Motor neuron (in vitro differentiated cells): ENCODE data around the gene ZBTB24. TPM values are rescaled to one million over a fixed set of nuclear protein-coding genes. Genes with fewer than 3 reads are reported as not detected.
A peak's percentile ranks its signal among the peaks of the same experiment; 100 is the strongest.
"Not testable (repeated sequence)": the region's sequence is repeated elsewhere in the genome, so short reads cannot be mapped to it uniquely, and the experiment has no call there.

Source experiments
- ATAC-seq, 8 experiments: fragments of 200-7000 bp; cut with Tn5 transposase; replicated peaks in 6 of 8; 2 replicates each; pipeline ENCODE4 v1.8.0; 2021; ENCODE audit warnings: mild to moderate bottlenecking in 8 of 8, moderate library complexity in 8 of 8
- H3K27ac ChIP-seq, 2 donors: fragments of 250-450 bp; sonication (Bioruptor Pico); 2 replicates each; pipeline ENCODE4 v1.9.0; 2021; ENCODE audit warnings: antibody characterized with exemption in 2 of 2, mild to moderate bottlenecking in 2 of 2, moderate library complexity in 1 of 2
- H3K4me1 ChIP-seq, 2 donors: fragments of 250-450 bp; sonication (Bioruptor Pico); replicated peaks in 1 of 2; 2 replicates each; pipeline ENCODE4 v1.6.1; 2021; ENCODE audit warnings: antibody characterized with exemption in 2 of 2, mild to moderate bottlenecking in 2 of 2, moderate library complexity in 1 of 2
- H3K4me3 ChIP-seq, 5 donors: fragments of 250-450 bp; sonication (Bioruptor Pico); 2 replicates each; pipeline ENCODE4 v1.9.0; 2021; ENCODE audit warnings: antibody characterized with exemption in 5 of 5, mild to moderate bottlenecking in 5 of 5, moderate library complexity in 4 of 5
- WGBS, 10 experiments: fragments of 450-650 bp; shearing (Covaris generic); methylation state at CpG; one replicate each; pipeline ENCODE4 v1.0.0; 2022; 5-methylcytosine and 5-hydroxymethylcytosine counted together
- in situ Hi-C, 9 experiments: fragments of 400-800 bp; cut with MboI; loops; one replicate each; pipeline ENCODE4 v1.15.0; 2021; ENCODE audit warnings: low sequenced_read_pairs in 9 of 9, low pct_unique_long_range_greater_than_20kb in 2 of 9; ENCODE audit not compliant: unreplicated experiment in 9 of 9
- total RNA-seq, 8 experiments: library from RNA; unstranded; fragments of 300-600 nt; gene quantifications; 2 replicates each; pipeline versions ENCODE4 v1.2.3 to v1.2.4, GENCODE V29; 2022

Gene ZBTB24
- total RNA-seq, 8 experiments from 2014 or later, result 5.1 to 17.4 (median 7.9) TPM

DNA sequence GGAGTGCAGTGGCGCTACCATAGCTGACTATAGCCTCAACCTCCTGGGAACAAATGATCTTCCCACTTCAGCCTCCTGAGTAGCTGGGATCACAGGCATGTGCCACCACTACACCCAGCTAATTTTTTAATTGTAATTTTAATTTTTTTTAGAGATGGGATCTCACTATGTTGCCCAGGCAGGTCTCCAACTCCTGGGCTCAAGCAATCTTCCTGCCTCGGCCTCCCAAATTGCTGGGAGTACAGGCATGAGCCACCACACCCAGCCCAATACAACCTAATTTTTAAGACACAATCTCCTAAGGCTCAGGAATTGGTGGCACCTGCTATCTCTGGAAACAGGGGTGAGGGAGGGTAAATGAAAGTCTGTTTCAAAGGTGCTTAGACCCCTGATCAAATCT lies 5.8 kb downstream of the ZBTB24 start:
- no peak overlapping the region for H3K4me3 ChIP-seq
- in situ Hi-C loops, result no loop called here
- ATAC-seq, result no peak
- peaks cover 28 to 44% of the 10 kb centered on the region in 2 donors for H3K4me1 ChIP-seq
- WGBS, 10 experiments, result 56 to 100% (median 100%) methylated on average over 1 of the region's 2 CpGs; no CpG with 5 or more reads in 7 of the 10 experiments
- H3K27ac ChIP-seq, result no peak overlapping the region

DNA sequence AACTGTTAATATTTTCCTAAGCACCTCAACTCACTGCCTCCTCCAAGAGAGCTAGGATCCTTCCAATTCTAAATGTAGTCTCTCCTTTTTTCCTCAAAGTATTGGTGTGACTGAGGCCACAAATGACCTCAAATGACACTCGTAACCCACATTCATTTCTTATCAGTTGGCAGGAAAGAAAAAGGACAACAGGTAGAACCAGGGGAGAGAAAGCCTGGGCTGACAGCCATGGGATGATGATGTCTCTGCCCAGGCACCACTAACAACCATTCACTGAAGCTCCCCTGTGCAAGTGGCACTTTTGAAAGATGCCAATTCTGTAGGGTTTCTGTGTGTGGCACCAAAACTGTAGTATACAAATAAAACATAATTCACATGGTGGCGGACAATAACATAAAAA lies 7.4 kb downstream of the ZBTB24 start:
- in situ Hi-C loops, result no loop called here
- WGBS, 10 experiments, result 86 to 100% (median 100%) methylated on average over 1 to 2 of the region's 2 CpGs; no CpG with 5 or more reads in 2 of the 10 experiments

DNA sequence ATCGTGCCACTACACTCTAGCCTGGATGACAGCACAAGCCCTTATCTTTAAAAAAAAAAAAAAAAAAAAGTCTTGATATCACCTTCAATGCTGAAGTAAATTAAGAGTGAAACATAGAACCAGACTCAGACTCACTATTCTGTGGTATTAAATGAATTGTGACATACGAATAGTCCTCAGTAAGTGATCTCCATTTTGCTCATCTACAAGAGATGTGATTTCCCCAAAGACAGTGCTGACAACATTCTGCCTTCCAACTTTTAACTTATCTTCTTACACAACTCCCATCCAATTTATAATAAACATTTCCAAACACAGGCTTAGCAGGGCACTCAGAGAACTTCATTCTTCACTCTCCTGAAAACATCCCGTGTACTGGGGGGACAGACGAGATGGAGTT lies 8.0 kb downstream of the ZBTB24 start:
- peaks cover 14 to 23% of the 10 kb centered on the region in 2 donors for H3K4me1 ChIP-seq
- no peak overlapping the region for H3K27ac ChIP-seq
- in situ Hi-C loops, result no loop called here
- no peak overlapping the region for H3K4me3 ChIP-seq
- 80 to 100% (median 89%) methylated on average over 2 to 4 of the region's 4 CpGs; no CpG with 5 or more reads in 4 of the 10 experiments for WGBS, 10 experiments
- ATAC-seq, result no peak

More for the DNA sequence above, 7.4 kb downstream of the ZBTB24 start:
- ATAC-seq, result no peak
- no peak overlapping the region for H3K4me3 ChIP-seq
- H3K27ac ChIP-seq, result no peak overlapping the region
- peaks cover 19 to 30% of the 10 kb centered on the region in 2 donors for H3K4me1 ChIP-seq

DNA sequence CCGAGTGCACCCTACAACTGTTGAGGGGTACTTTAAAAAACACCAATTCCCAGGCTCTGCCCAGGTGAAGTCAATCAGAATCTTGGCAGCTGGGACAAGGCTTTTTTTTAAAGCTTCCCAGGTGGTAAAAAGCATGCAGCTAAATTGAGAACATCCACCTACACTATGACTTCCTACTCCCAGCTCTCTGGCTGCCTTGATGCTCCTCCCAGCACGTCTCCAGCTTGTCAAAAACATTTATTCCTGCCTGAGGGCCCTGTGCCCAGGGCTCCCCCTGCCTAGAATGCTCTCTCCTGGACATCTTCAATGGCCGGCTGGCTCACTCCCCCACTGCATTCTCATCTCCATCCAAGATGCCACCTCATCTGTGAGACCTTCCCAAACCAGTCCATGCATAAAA lies 9.9 kb downstream of the ZBTB24 start:
- peaks cover 4 to 8% of the 10 kb centered on the region in 2 donors for H3K4me1 ChIP-seq
- WGBS, 10 experiments, result 87 to 89% methylated on average over 1 to 3 of the region's 3 CpGs; no CpG with 5 or more reads in 8 of the 10 experiments
- H3K4me3 ChIP-seq, result no peak overlapping the region
- no peak for ATAC-seq
- in situ Hi-C loops, result no loop called here
- no peak overlapping the region for H3K27ac ChIP-seq

DNA sequence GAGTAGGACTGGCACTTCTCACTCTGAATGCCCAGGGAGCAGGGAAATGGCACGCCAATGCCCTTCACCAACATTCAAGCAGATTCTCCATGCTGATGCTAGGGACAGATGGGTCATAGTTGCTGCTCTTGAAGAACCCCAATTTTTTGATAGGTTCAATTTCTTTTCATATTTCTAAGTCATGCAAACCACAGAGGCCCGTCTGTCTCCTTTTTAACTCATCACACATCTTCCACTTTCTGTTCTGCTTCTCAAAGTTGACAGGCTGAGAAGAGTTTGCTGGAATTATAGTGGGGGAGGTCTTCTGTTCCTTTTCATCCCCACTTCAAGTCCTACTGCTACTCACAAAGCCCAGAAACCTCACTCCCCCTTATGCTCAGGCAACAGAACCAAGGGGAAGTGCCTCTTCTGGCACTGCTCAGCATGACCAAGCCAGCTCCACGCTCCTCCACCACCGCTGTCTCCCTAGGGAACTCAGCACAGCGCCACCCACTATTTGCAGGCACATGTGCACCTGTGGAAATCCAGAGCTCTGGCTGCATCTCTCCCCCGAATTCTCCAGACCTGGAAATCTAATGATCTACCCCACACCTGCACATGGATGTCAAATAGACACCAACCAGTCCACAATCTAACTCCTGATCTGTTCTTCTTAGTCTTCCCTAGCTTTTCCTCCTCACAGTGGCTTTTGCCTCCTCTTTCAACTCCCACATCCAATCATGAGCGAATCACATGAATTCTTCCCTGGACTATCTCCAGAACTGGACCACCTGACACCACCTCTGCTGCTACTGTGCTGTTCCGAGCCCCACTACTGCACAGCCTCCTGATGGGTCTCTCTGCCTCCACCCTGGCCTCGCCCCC lies 10.7 kb downstream of the ZBTB24 start:
- WGBS, 10 experiments, result 83 to 100% (median 96%) methylated on average over 1 to 8 of the region's 9 CpGs; no CpG with 5 or more reads in 2 of the 10 experiments
- Histone ChIP-seq H3K4me1 (peaks cover 0 to under 1% of the 10 kb centered on the region in 2 donors), H3K27ac (no peak overlapping the region), H3K4me3 (no peak overlapping the region)
- in situ Hi-C loops, result no loop called here
- no peak for ATAC-seq

DNA sequence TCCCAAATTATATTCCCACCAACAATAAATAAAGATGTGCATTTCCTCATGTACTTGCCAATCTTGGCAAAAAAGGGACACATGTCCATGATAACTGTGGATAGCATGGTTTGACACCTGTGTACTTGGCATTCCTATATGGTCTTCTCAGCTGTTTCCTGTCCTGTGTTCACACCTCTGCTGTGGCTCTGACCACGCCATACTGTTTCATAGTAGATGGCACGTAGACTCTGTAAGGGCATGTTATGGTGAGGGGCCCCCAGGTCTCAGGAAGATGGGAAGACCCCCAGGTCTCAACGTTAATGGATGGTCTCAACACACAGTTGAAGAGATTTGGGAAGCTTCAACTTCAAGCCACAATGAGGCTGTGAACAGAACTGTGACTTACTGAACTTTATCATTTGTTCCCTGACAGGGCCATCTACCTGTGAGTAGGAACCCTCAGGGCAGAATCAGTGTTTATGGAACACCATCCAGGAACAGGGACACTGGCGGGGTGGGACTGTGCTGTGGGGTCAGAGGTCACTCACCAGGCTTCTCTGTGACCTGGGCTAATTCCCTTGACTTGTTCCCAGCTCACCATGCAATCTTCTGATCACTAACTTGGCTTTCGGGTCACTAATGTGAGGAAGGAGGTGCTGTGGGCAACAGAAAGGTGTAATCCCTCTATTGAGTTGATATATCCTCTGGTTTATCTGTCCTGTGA lies 11.8 kb downstream of the ZBTB24 start:
- in situ Hi-C loops, result no loop called here
- ATAC-seq, result no peak
- Histone ChIP-seq H3K27ac (no peak overlapping the region), H3K4me1 (no peaks in the 10 kb centered on the region), H3K4me3 (no peak overlapping the region)
- 60 to 100% (median 97%) methylated on average over 1 to 3 of the region's 5 CpGs; no CpG with 5 or more reads in 4 of the 10 experiments for WGBS, 10 experiments

DNA sequence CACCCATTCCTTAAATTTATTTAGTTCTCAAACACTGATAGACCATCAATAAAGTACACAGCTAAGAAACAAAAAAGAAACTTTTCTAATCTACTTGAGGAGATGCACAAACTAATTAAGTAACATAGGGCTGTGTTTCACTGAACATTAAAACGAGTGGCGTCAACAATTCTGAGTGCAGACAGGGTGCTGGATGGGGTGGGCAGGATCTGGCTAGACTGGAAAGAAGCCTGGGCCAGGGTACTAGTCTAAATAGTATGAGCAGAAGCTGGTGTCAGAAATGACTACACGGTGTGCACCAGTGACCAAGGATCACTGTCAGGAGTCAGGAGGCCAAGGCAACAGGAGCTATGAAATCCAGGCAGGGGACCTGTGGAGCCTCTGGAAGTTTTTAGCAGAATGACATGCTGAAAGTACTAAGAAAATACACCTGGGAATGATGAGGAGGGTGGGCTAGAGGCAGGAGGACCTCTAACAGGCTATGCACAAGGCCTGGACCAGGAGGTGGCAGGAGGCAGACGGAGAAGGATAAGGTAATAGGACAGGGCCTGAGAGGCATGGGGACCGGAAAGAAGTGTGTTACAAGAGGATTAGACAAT lies 13.3 kb downstream of the ZBTB24 start:
- WGBS, 10 experiments, result 91 to 100% (median 100%) methylated on average over 1 to 4 of the region's 5 CpGs; no CpG with 5 or more reads in 3 of the 10 experiments
- no peak for ATAC-seq
- no peak overlapping the region for H3K27ac ChIP-seq
- in situ Hi-C loops, result no loop called here
- H3K4me3 ChIP-seq, result no peak overlapping the region
- no peaks in the 10 kb centered on the region for H3K4me1 ChIP-seq

DNA sequence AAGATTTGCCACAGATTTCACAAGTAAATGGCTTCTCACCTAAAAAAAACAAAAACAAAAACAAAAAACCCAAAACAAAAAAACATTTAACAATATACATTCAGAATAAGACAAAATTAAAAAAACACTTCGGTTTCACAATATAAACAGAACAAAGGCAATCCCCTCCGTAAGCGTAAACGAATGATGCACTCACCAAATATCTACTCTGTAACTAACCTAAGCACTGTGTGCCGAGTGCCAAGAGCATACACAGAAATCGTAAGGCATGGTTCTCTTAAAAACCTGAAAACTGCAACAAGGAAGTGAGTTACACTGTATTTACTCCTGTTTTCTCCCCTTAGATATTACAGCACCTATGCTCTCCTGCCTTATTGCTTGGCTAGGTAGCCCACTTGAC lies 15.3 kb downstream of the ZBTB24 start:
- Histone ChIP-seq H3K4me1 (no peaks in the 10 kb centered on the region), H3K27ac (no peak overlapping the region), H3K4me3 (no peak overlapping the region)
- in situ Hi-C loops, result no loop called here
- WGBS, 10 experiments, result 82 to 100% (median 96%) methylated on average over 3 to 6 of the region's 6 CpGs
- no peak for ATAC-seq

DNA sequence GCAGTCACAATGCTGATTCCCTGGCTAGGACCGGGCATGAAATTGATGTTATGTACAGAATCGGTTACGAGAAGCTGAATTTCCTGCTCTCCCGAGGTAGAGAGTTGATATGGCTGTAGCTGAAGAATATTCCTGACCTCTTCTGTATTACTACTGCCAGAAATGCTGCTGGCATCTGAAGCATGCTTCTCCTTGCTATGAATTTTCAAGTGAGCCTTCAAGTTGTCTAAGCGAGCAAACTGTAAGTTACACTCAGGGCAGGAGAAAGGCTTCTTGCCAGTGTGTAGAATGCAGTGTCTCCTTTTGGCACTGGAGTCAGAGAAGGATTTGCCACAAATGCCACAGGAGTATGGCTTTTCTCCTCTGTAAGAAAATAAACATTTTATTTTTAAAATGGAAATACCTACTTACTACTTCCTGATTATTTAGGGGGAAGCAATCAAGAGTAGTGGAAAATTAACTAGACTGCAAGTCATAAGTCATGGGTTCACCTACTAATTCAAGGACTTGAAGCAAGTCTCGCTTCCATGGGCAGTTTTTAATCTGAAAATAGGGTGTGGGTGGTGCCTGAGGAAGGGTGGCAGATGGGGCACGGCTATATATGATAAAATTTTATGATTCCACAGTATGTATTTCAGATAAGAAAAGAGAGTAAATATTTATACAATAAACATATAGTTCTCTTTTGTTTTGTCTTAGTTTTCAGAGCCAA lies 16.7 kb downstream of the ZBTB24 start:
- Histone ChIP-seq H3K27ac (peak overlapping the region in 1 of 2 donors; percentile 28), H3K4me3 (no peak overlapping the region), H3K4me1 (no peaks in the 10 kb centered on the region)
- ATAC-seq, result no peak
- 76 to 100% (median 94%) methylated on average over 2 to 7 of the region's 7 CpGs for WGBS, 10 experiments
- in situ Hi-C loops, result no loop called here

DNA sequence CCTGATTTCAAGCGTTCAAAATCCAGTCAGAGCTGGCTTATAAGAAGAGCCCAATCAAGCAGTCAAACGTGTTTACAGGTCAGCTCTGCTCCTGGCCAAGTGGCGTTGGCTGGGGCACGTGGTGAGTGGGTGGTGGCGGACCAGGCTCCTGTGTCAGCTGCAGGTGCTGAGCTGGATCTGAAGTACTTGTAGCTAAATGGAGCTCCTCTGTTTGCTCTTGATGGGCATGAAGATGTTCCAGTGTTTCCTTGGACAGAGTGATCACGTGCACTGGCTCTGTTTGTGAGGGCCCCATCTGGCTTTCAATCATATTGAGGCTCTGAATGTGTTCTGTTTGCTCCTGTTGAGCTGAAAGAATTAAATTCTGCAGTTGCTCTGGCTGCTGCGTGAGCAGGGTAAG lies 17.2 kb downstream of the ZBTB24 start:
- Histone ChIP-seq H3K4me3 (no peak overlapping the region), H3K27ac (no peak overlapping the region), H3K4me1 (no peaks in the 10 kb centered on the region)
- peak in 5 of 8 experiments; percentile 36 to 94 (median 64) for ATAC-seq
- in situ Hi-C loops, result no loop called here
- 77 to 100% (median 83%) methylated on average over 1 to 7 of the region's 7 CpGs; no CpG with 5 or more reads in 1 of the 10 experiments for WGBS, 10 experiments

DNA sequence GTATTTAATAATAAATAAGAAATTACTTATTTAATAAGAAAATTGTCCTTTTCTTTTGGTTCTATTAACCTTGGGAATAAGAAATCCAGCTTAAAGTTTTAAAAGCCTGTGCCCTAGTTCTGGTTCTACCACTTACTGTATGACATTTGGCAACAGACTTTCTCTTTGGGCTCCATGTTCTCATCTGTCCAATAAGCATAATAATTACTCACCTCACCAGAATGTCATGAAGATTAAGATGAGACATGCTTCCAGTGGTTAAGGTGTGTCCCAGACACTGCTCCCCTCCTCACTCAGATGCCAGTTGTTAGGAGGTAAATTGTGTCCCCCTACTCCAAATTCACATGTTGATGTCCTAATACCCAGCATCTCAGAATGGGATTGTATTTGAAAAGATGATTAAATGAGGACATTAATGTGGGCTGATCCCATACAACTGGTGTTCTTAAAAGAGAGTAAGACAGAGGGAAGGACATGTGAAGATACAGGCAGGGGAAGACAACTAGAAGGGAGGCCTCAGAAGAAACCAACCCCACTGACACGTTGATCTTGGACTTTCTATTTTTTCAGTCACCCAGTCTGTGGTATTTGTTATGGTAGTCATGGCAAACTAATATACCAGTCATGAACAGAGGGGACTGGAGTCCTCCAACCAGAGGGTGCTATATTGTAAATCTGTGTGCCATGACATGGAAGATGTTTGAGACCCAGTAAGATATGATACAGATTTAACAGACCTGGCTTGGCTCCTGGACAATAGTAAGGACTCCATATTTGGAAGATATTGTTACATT lies 21.1 kb downstream of the ZBTB24 start:
- H3K4me1 ChIP-seq, result peaks cover 2 to 6% of the 10 kb centered on the region in 2 donors
- in situ Hi-C loops, result no loop called here
- 100% methylated on average over 1 of the region's 1 CpG; no CpG with 5 or more reads in 8 of the 10 experiments for WGBS, 10 experiments
- no peak for ATAC-seq
- H3K27ac ChIP-seq, result no peak overlapping the region
- no peak overlapping the region for H3K4me3 ChIP-seq

DNA sequence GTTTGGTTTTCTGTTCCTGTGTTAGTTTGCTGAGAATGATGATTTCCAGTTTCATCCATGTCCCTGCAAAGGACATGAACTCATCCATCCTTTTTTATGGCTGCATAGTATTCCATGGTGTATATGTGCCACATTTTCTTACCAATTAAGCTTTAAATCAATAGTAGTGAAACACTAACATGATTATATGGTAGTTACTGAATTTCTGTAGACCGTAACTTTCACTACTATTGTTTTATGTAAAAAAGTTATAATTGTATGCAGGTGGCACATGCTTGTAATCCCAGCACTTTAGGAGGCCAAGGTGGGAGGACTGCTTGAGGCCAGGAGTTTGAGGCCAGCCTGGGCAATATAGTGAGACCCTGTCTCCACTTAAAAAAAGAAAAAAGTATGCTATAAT lies 21.8 kb downstream of the ZBTB24 start:
- H3K27ac ChIP-seq, H3K4me3 ChIP-seq, in situ Hi-C loops, ATAC-seq: not testable (repeated sequence)
- 86 to 100% (median 100%) methylated on average over 1 of the region's 1 CpG; no CpG with 5 or more reads in 3 of the 10 experiments for WGBS, 10 experiments
- H3K4me1 ChIP-seq, result peaks cover 6 to 11% of the 10 kb centered on the region in 2 donors
